IPS-18c (cell line): ENCODE measurements around the gene YAP1.
"Not testable (repeated sequence)": the region's sequence is repeated elsewhere in the genome, so short reads cannot be mapped to it uniquely, and the experiment has no call there.

Source experiments
- H3K4me3 ChIP-seq: 2 replicates; pipeline ENCODE4 v1.7.0; 2013; ENCODE audit warnings: low read depth, mild to moderate bottlenecking, low read length, moderate library complexity; ENCODE audit not compliant: insufficient read depth
- H3K9me3 ChIP-seq: one replicate; pipeline ENCODE4 v1.6.1; 2013; ENCODE audit warnings: mild to moderate bottlenecking, low read length, moderate library complexity; ENCODE audit not compliant: control insufficient read depth, insufficient read depth

YAP1 gene

DNA sequence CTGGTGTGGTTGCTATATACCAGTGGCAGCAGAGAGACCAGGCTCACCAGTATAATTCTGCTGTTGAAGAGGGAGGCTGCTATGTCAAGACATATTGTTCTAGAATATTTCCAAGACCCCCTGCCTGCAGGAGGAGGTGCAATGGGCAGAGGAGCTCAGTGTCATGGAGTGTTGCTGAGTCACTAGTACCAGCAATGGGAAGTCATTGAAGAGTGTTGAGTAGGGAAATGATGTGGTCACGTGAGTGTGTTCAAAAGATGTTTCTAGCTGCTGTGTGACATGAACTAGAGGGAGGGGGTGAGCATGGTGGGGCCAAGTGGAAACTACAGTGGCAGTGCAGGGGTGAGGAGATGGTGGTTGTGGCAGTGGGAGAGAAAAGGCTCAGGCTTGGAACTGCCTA is 130.8 kb downstream of the YAP1 start:
- no peaks in the 10 kb centered on the region for H3K9me3 ChIP-seq
- H3K4me3 ChIP-seq = no peak overlapping the region

DNA sequence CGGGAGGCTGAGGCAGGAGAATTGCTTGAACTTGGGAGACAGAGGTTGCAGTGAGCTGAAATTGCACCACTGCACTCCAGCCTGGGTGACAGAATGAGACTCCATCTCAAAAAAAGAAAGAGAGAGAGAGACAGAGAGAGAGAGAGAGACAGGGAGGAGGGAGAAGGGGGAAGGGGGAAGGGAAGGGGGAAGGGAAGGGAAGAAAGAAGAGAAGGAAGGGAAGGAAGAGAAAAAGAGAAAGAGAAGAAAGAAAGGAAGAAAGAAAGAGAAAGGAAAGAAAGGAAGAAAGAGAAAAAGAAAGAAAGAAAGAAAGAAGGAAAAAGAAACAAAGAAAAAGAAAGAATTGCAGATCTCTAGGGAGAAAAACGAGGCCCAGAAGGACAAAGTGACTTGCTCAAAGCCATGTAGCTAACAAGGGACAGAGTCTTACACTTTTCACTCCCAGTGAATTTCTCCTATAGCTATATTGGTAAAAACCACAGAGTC is 133.2 kb downstream of the YAP1 start:
- no peaks in the 10 kb centered on the region for H3K9me3 ChIP-seq
- no peak overlapping the region for H3K4me3 ChIP-seq

- no peaks in the 10 kb centered on the region for H3K9me3 ChIP-seq
- no peak overlapping the region for H3K4me3 ChIP-seq
These were observed 134.6 kb downstream of the YAP1 start for GRCh38 chr11:102244681-102245409.

DNA sequence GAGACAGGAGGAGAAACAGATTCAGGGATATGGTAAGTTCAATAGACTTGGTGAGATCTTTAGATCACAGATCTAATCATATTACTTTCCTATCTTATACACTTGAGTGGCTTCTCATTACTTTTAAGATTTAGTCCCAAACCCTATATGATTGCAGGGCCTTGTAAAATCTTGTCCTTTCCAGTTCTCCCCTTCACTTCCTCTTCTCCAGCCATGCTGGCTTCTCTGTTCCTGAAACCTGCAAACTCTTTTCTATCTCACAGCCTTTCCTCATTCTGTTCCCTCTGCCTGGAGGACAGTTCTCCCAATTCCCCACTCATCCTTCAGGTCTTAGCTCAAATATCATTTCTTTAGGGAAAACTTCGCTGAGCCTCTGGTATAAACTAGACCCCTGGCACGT is 141.2 kb downstream of the YAP1 start:
- Histone ChIP-seq H3K9me3 (no peaks in the 10 kb centered on the region), H3K4me3 (no peak overlapping the region)

- Histone ChIP-seq H3K4me3 (no peak overlapping the region), H3K9me3 (no peaks in the 10 kb centered on the region)
These were observed 142.2 kb downstream of the YAP1 start for GRCh38 chr11:102252339-102252891.

- H3K4me3 ChIP-seq = no peak overlapping the region
- no peaks in the 10 kb centered on the region for H3K9me3 ChIP-seq
These were observed 142.9 kb downstream of the YAP1 start for GRCh38 chr11:102253020-102253715.

GRCh38 chr11:102254047-102254446 is 143.8 kb downstream of the YAP1 start:
- H3K9me3 ChIP-seq = no peaks in the 10 kb centered on the region
- no peak overlapping the region for H3K4me3 ChIP-seq

GRCh38 chr11:102256251-102256650 is 146.0 kb downstream of the YAP1 start:
- Histone ChIP-seq H3K9me3 (no peaks in the 10 kb centered on the region), H3K4me3 (no peak overlapping the region)

GRCh38 chr11:102260241-102260640 is 150.0 kb downstream of the YAP1 start:
- H3K9me3 ChIP-seq = no peaks in the 10 kb centered on the region
- H3K4me3 ChIP-seq = no peak overlapping the region

DNA sequence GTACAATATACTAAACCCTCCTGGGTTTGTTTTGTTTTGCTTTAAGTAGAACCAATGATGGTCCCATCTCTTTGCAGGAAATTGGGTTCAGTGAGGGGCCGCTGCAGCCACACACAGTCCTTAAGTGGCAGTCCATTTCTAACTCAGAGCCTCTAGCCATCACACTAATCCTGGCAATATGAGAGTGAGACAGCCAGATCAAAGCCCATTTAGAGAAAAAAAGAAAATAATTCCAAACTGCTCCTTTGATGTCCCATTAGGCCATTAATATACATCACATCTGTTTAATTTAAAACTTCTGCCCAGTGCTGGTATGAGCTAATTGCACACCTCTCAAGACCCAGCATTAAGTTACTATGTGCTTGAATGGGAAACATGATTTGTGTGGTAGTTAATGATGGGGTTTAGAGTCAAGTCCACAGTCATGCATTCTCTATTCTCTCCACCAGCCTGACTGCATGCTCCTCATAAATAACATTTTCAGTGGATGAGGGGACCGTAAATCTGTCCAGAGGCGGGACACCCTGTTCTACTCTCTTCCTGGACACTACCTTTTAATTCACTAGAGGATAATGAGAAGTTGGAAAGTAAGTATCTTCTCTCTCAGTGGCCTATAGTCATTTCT is 153.2 kb downstream of the YAP1 start:
- Histone ChIP-seq H3K9me3 (no peaks in the 10 kb centered on the region), H3K4me3 (no peak overlapping the region)

DNA sequence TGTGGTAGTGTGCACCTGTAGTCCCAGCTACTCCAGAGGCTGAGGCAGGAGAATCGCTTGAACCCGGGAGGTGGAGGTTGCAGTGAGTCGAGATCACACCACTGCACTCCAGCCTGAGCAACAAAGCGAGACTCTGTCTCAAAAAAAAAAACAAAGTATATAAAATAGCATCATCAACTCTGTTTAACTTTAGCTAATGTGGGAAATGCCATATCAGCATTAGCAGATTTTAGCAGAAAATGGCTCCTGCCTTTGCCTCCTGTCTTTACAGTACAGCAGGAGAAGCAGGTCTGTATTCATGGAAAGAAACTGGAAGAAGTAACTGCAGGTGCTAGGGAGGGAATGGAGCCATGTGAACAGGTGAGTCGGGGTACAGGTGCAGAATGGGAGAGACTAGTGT is 154.5 kb downstream of the YAP1 start:
- not testable (repeated sequence) for H3K4me3 ChIP-seq

GRCh38 chr11:102266099-102266498 is 155.9 kb downstream of the YAP1 start:
- H3K9me3 ChIP-seq = no peaks in the 10 kb centered on the region
- H3K4me3 ChIP-seq = no peak overlapping the region

More for the DNA sequence above, 154.5 kb downstream of the YAP1 start:
- not testable (repeated sequence) for H3K9me3 ChIP-seq

DNA sequence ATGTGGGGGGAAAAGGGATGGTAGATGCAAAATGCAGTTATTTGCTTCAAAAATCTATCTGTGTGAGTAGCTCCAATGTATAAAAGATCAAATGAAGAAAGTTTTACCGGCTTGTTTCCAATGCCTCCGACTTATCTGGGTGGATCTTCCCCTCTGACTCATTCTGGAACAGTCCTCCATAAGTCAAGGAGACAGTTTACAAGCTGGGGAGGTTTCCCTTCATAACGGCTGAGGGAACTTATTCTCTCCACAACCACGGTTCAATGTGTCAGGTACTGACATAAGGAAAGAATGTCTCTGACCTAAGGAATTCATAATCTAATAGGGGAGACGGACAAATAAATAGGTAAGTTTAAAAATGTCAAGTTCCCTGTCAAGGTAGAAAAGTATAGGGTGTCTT is 157.4 kb downstream of the YAP1 start:
- H3K9me3 ChIP-seq = no peaks in the 10 kb centered on the region
- H3K4me3 ChIP-seq = no peak overlapping the region

GRCh38 chr11:102268083-102268984 is 158.1 kb downstream of the YAP1 start:
- Histone ChIP-seq H3K9me3 (no peaks in the 10 kb centered on the region), H3K4me3 (peak overlapping the region; percentile 60)

- no peaks in the 10 kb centered on the region for H3K9me3 ChIP-seq
- peak overlapping the region; percentile 12; the same call in 1 of the 2 replicates for H3K4me3 ChIP-seq
These were observed 158.8 kb downstream of the YAP1 start for GRCh38 chr11:102268985-102269470.

- no peaks in the 10 kb centered on the region for H3K9me3 ChIP-seq
- no peak overlapping the region for H3K4me3 ChIP-seq
These were observed 159.7 kb downstream of the YAP1 start for GRCh38 chr11:102269927-102270326.
